Panc1 (cell line): ENCODE data around the gene SDK1. TPM values are rescaled to one million over a fixed set of nuclear protein-coding genes. Genes with fewer than 3 reads are reported as not detected.
A peak's percentile ranks its signal among the peaks of the same experiment; 100 is the strongest.

ENCODE experiments used
- ATAC-seq: fragments of 200-7000 bp; cut with Tn5 transposase; 2 replicates; pipeline ENCODE4 v1.9.1; 2020; ENCODE audit warnings: mild to moderate bottlenecking, moderate library complexity
- BruUV-seq: library from RNA; stranded (reverse); fragments of 400-500 nt; replicated peaks from 2 replicates; lab custom pipeline; 2021; lab: Mats Ljungman, UMichigan
- CTCF ChIA-PET: fragments of 300-600 bp; sonication (Branson Sonifier 250); formaldehyde crosslinking; loops from one replicate; lab custom pipeline; 2022; ENCODE audit warnings: antibody characterized with exemption; lab: Charles Lee
- POLR2A ChIA-PET: fragments of 300-600 bp; sonication (Branson Sonifier 250); formaldehyde crosslinking; loops from one replicate; lab custom pipeline; 2022; ENCODE audit warnings: antibody characterized with exemption; lab: Charles Lee
- DNase-seq: peaks from one replicate; pipeline ENCODE4 v3.0.0-alpha.2; 2010; ENCODE audit warnings: low read depth, low spot score
- H3K27ac ChIP-seq: 2 replicates; pipeline ENCODE4 v1.5.1; 2011; ENCODE audit warnings: mild to moderate bottlenecking, low read length, inconsistent platforms
- H3K27me3 ChIP-seq: fragments of 200-500 bp; sonication (Bioruptor generic); 2 replicates; pipeline ENCODE4 v1.6.0; 2014; ENCODE audit warnings: low read length, inconsistent platforms; ENCODE audit not compliant: control insufficient read depth, insufficient read depth
- H3K36me3 ChIP-seq: fragments of 200-500 bp; sonication (Bioruptor generic); 2 replicates; pipeline ENCODE4 v1.5.1; 2014; ENCODE audit warnings: inconsistent platforms, mild to moderate bottlenecking, low read length, moderate library complexity; ENCODE audit not compliant: control insufficient read depth, insufficient read depth
- H3K4me1 ChIP-seq: 2 replicates; pipeline ENCODE4 v1.5.1; 2011; ENCODE audit warnings: inconsistent platforms, mild to moderate bottlenecking, low read length, moderate library complexity; ENCODE audit not compliant: control insufficient read depth, insufficient read depth
- H3K4me3 ChIP-seq, 2 experiments: 2 replicates each; pipeline ENCODE4 v1.5.1; 2011 to 2012; ENCODE audit warnings: low read depth in 2 of 2, low read length in 2 of 2, mild to moderate bottlenecking in 2 of 2, inconsistent platforms in 1 of 2, moderate library complexity in 1 of 2
- H3K9me3 ChIP-seq: fragments of 200-500 bp; sonication (Bioruptor generic); 2 replicates; pipeline ENCODE4 v1.5.1; 2014; ENCODE audit warnings: low read depth, mild to moderate bottlenecking, inconsistent platforms, low read length, moderate library complexity; ENCODE audit not compliant: control insufficient read depth, insufficient read depth
- CTCF ChIP-seq: fragments of 450-650 bp; IDR thresholded peaks from 2 replicates; pipeline ENCODE4 v1.5.1; 2017; ENCODE audit warnings: mild to moderate bottlenecking
- POLR2AphosphoS5 ChIP-seq: IDR thresholded peaks from 2 replicates; pipeline ENCODE4 v1.6.1; 2012; ENCODE audit warnings: mild to moderate bottlenecking, low read depth, low read length, moderate library complexity
- SIN3A ChIP-seq: IDR thresholded peaks from 2 replicates; pipeline ENCODE4 v1.6.1; 2012; ENCODE audit warnings: low read depth, mild to moderate bottlenecking, low read length, moderate library complexity, borderline replicate concordance; ENCODE audit not compliant: insufficient read depth
- TCF7L2 ChIP-seq: IDR thresholded peaks from 2 replicates; pipeline ENCODE4 v1.6.1; 2011; ENCODE audit warnings: mild to moderate bottlenecking, low read depth, low read length, inconsistent platforms
- in situ Hi-C: cut with HindIII; loops from 2 replicates; pipeline ENCODE4 v1.10.0; 2016; ENCODE audit warnings: low sequenced_read_pairs, low pct_unique_long_range_greater_than_20kb
- intact Hi-C: fragments of 100-400 bp; cut with micrococcal nuclease; formaldehyde crosslinking; loops from one replicate; pipeline ENCODE4 v1.10.0; 2022; ENCODE audit not compliant: unreplicated experiment
- total RNA-seq: library from RNA; stranded (reverse); gene quantifications from one replicate; pipeline ENCODE4 v1.2.1, GENCODE V29; 2021; ENCODE audit not compliant: unreplicated experiment
- TF ChIP-seq, protein P1 (sequence below), 2 experiments: IDR thresholded peaks; 2 replicates each; pipeline ENCODE4 v1.6.1; 2011 to 2012; ENCODE audit warnings: low read depth in 2 of 2, control low read depth in 1 of 2, low read length in 1 of 2, mild to moderate bottlenecking in 1 of 2, moderate library complexity in 1 of 2; ENCODE audit not compliant: insufficient read depth in 1 of 2

The SDK1 gene
- total RNA-seq, 1 experiment from 2014 or later: 47.4 TPM

- no TSS peak for BruUV-seq
- no peak for ATAC-seq
- intact Hi-C loops: no loop called here
- Histone ChIP-seq H3K4me3 (no peak overlapping the region), H3K27me3 (no peaks in the 10 kb centered on the region), H3K9me3 (no peaks in the 10 kb centered on the region), H3K4me1 (peaks cover 25% of the 10 kb centered on the region), H3K27ac (peak overlapping the region; percentile 46; the same call in 1 of the 2 replicates), H3K36me3 (no peaks in the 10 kb centered on the region)
- DNase-seq: no peak
- CTCF ChIA-PET: no interaction called here
- POLR2A ChIA-PET: no interaction called here
- in situ Hi-C loops: no loop called here
- TF ChIP-seq POLR2AphosphoS5 (no peak), SIN3A (no peak), CTCF (no peak), TCF7L2 (no peak)
- TF ChIP-seq, protein P1, sequence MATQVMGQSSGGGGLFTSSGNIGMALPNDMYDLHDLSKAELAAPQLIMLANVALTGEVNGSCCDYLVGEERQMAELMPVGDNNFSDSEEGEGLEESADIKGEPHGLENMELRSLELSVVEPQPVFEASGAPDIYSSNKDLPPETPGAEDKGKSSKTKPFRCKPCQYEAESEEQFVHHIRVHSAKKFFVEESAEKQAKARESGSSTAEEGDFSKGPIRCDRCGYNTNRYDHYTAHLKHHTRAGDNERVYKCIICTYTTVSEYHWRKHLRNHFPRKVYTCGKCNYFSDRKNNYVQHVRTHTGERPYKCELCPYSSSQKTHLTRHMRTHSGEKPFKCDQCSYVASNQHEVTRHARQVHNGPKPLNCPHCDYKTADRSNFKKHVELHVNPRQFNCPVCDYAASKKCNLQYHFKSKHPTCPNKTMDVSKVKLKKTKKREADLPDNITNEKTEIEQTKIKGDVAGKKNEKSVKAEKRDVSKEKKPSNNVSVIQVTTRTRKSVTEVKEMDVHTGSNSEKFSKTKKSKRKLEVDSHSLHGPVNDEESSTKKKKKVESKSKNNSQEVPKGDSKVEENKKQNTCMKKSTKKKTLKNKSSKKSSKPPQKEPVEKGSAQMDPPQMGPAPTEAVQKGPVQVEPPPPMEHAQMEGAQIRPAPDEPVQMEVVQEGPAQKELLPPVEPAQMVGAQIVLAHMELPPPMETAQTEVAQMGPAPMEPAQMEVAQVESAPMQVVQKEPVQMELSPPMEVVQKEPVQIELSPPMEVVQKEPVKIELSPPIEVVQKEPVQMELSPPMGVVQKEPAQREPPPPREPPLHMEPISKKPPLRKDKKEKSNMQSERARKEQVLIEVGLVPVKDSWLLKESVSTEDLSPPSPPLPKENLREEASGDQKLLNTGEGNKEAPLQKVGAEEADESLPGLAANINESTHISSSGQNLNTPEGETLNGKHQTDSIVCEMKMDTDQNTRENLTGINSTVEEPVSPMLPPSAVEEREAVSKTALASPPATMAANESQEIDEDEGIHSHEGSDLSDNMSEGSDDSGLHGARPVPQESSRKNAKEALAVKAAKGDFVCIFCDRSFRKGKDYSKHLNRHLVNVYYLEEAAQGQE (IDR thresholded peaks at IDR 0.05; ENCODE audit: insufficient read depth in 1 of 2, low read depth in 2 of 2, low read length in 1 of 2): no peak
Observed at GRCh38 chr7:3370921-3371320, 69.9 kb downstream of the SDK1 start.

DNA sequence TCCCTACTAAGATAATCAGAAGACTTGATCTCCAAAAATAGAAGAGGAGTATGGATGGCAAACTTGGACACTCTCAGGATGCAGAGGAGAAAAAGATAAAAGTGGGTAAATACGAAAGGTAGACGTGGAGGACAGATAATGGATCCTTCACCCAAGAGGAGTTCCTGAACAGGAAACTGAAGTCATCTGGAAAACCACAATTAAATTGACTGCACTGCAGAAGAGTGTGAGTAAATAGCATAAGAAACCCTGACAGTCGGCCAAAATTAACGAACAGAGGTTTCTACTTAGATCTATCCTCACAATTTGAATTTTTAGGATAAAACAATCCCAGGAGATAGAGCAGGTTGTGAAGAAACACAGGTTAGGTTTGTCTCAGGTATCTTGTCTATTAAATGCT, 70.5 kb downstream of the SDK1 start:
- no peaks in the 10 kb centered on the region for H3K27me3 ChIP-seq
- TF ChIP-seq TCF7L2: no peak
- TF ChIP-seq, protein P1 (IDR thresholded peaks at IDR 0.05; ENCODE audit: insufficient read depth in 1 of 2, low read depth in 2 of 2, low read length in 1 of 2): no peak
- TF ChIP-seq SIN3A: no peak
- no peak for TF ChIP-seq POLR2AphosphoS5
- TF ChIP-seq CTCF: no peak

More for the DNA sequence above, 70.5 kb downstream of the SDK1 start:
- ChIA-PET CTCF (no interaction called here), POLR2A (no interaction called here)
- no peaks in the 10 kb centered on the region for H3K9me3 ChIP-seq
- DNase-seq: no peak
- H3K27ac ChIP-seq: peak overlapping the region; percentile 46; the same call in 1 of the 2 replicates
- in situ Hi-C loops (no loop called here), intact Hi-C loops (no loop called here)
- no peak overlapping the region for H3K4me3 ChIP-seq
- peaks cover 25% of the 10 kb centered on the region for H3K4me1 ChIP-seq
- no peaks in the 10 kb centered on the region for H3K36me3 ChIP-seq
- no TSS peak for BruUV-seq
- no peak for ATAC-seq
